PC-3 (cell line): ENCODE data around the gene KIAA0513. TPM values are rescaled to one million over a fixed set of nuclear protein-coding genes. Genes with fewer than 3 reads are reported as not detected.

Experiments used
- ATAC-seq: fragments of 200-7000 bp; cut with Tn5 transposase; 2 replicates; pipeline ENCODE4 v1.9.1; 2020; ENCODE audit warnings: mild to moderate bottlenecking, moderate library complexity
- BruUV-seq: library from RNA; stranded (reverse); fragments of 400-500 nt; replicated peaks from 2 replicates; lab custom pipeline; 2021; lab: Mats Ljungman, UMichigan
- CTCF ChIA-PET: fragments of 300-600 bp; sonication (Branson Sonifier 250); formaldehyde crosslinking; loops from one replicate; lab custom pipeline; 2022; ENCODE audit warnings: antibody characterized with exemption; lab: Charles Lee
- POLR2A ChIA-PET: fragments of 300-600 bp; sonication (Branson Sonifier 250); formaldehyde crosslinking; loops from one replicate; lab custom pipeline; 2022; ENCODE audit warnings: antibody characterized with exemption; ENCODE audit not compliant: unreplicated experiment; lab: Charles Lee
- DNase-seq: peaks from one replicate; pipeline ENCODE4 v3.0.0-alpha.2; 2015
- H2AFZ ChIP-seq: fragments of 300-600 bp; sonication (generic); 2 replicates; pipeline ENCODE4 v1.6.0; 2016; ENCODE audit warnings: antibody characterized with exemption, low read length
- H3F3A ChIP-seq: fragments of 300-600 bp; sonication (generic); one replicate; pipeline ENCODE4 v1.6.0; 2017; ENCODE audit warnings: antibody characterized with exemption, low read length, control low read depth, mild to moderate bottlenecking; ENCODE audit not compliant: unreplicated experiment
- H3K27ac ChIP-seq: fragments of 300-600 bp; sonication (generic); 2 replicates; pipeline ENCODE4 v1.5.1; 2016; ENCODE audit warnings: mild to moderate bottlenecking, low read length
- H3K27me3 ChIP-seq: fragments of 300-600 bp; sonication (generic); 2 replicates; pipeline ENCODE4 v1.6.1; 2016; ENCODE audit warnings: low read length, mixed read lengths
- H3K36me3 ChIP-seq: fragments of 300-600 bp; sonication (generic); 2 replicates; pipeline ENCODE4 v1.6.1; 2016; ENCODE audit warnings: low read depth, mixed run types, low read length, mixed read lengths
- H3K4me1 ChIP-seq: fragments of 300-600 bp; sonication (generic); 2 replicates; pipeline ENCODE4 v1.5.1; 2016; ENCODE audit warnings: low read length; ENCODE audit not compliant: insufficient read depth
- H3K4me2 ChIP-seq: fragments of 300-600 bp; sonication (generic); 2 replicates; pipeline ENCODE4 v1.6.0; 2016; ENCODE audit warnings: low read length
- H3K4me3 ChIP-seq: fragments of 300-600 bp; sonication (generic); 2 replicates; pipeline ENCODE4 v1.5.1; 2016; ENCODE audit warnings: mild to moderate bottlenecking, low read length, mixed read lengths
- H3K79me2 ChIP-seq: fragments of 300-600 bp; sonication (generic); 2 replicates; pipeline ENCODE4 v1.6.1; 2017; ENCODE audit warnings: low read length, mixed read lengths
- H3K9ac ChIP-seq: fragments of 300-600 bp; sonication (generic); 2 replicates; pipeline ENCODE4 v1.6.0; 2016; ENCODE audit warnings: mild to moderate bottlenecking, low read length
- H3K9me2 ChIP-seq: fragments of 300-600 bp; sonication (generic); replicated peaks from 2 replicates; pipeline ENCODE4 v1.6.1; 2016; ENCODE audit warnings: mixed run types, low read length, mixed read lengths
- H3K9me3 ChIP-seq: fragments of 300-600 bp; sonication (generic); 2 replicates; pipeline ENCODE4 v1.6.1; 2016; ENCODE audit warnings: low read length, mixed read lengths
- H4K20me1 ChIP-seq: fragments of 300-600 bp; sonication (generic); 2 replicates; pipeline ENCODE4 v1.6.1; 2016; ENCODE audit warnings: low read length, mixed read lengths
- EZH2 ChIP-seq: fragments of 300-600 bp; sonication (generic); IDR thresholded peaks from one replicate; pipeline ENCODE4 v1.6.1; 2017; ENCODE audit warnings: antibody characterized with exemption, mild to moderate bottlenecking, low read length; ENCODE audit not compliant: unreplicated experiment
- EZH2phosphoT487 ChIP-seq: fragments of 300-600 bp; sonication (generic); IDR thresholded peaks from 2 replicates; pipeline ENCODE4 v1.6.1; 2018; ENCODE audit warnings: mild to moderate bottlenecking, antibody characterized with exemption, low read length, borderline replicate concordance
- intact Hi-C: fragments of 100-400 bp; cut with micrococcal nuclease; formaldehyde crosslinking; loops from 2 replicates; pipeline ENCODE4 v1.9.0; 2023
- total RNA-seq: library from RNA; depleted of rRNA; stranded (reverse); fragments of >200 nt; gene quantifications from 2 replicates; pipeline ENCODE4 v1.2.3, GENCODE V29; 2014
- TF ChIP-seq, protein P1 (sequence below): fragments of 300-600 bp; sonication (generic); conservative IDR thresholded peaks from 2 replicates; pipeline ENCODE4 v1.5.1; 2017; ENCODE audit warnings: antibody characterized with exemption, low read depth, mild to moderate bottlenecking, low read length

KIAA0513 gene
- total RNA-seq, 1 experiment from 2014 or later: 7.8 TPM

DNA sequence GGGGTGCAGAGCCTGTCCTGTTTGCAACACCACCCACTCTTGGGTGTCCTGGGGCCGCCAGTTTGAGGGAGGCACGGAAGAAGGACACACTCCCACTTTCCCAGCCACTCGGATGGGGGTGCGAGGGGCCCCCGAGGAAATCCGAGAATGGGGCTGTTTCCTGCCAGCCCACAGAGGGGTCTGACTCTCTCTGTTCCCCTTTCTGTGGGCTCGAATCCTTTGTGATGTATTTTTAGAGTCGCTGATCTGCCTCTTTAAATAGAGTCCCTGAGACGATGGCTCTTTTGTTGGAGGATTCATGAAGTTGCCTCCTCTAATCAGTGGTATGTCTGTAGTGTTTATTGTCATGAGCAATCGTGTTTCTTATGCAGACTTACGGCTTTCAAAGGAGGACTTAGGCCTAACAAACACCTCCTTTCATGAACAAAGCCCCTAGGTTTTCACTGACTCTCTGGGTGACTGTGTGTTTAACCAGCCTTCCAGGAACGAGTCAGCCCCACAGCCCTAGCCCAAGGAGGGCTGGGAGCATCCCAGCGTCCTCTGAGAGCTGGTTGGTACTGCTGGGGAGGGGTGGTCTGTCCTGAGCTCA, 55.5 kb downstream of the KIAA0513 start:
- ChIA-PET CTCF (interaction anchor here (0.6 to 0.7 kb wide), 2 partner anchors 29 to 114 kb away, joined by 4 to 7 read pairs; partner anchors contain the start of gene CIBAR2), POLR2A (no interaction called here)
- Histone ChIP-seq H3K27me3 (no peaks in the 10 kb centered on the region), H3K9me2 (no peaks in the 10 kb centered on the region), H3K36me3 (no peaks in the 10 kb centered on the region), H3K27ac (no peak overlapping the region), H3K4me1 (no peaks in the 10 kb centered on the region), H4K20me1 (no peaks in the 10 kb centered on the region), H3K9ac (no peak overlapping the region), H3K79me2 (no peaks in the 10 kb centered on the region), H3K4me2 (no peak overlapping the region), H3K9me3 (no peaks in the 10 kb centered on the region), H3F3A (no peaks in the 10 kb centered on the region), H3K4me3 (no peak overlapping the region), H2AFZ (no peak overlapping the region)
- no peak for ATAC-seq
- intact Hi-C loops: loop anchor here (10.0 kb wide), 1 partner anchor 88 kb away; no protein-coding TSS in a partner anchor
- no peak for DNase-seq
- TF ChIP-seq, protein P1, sequence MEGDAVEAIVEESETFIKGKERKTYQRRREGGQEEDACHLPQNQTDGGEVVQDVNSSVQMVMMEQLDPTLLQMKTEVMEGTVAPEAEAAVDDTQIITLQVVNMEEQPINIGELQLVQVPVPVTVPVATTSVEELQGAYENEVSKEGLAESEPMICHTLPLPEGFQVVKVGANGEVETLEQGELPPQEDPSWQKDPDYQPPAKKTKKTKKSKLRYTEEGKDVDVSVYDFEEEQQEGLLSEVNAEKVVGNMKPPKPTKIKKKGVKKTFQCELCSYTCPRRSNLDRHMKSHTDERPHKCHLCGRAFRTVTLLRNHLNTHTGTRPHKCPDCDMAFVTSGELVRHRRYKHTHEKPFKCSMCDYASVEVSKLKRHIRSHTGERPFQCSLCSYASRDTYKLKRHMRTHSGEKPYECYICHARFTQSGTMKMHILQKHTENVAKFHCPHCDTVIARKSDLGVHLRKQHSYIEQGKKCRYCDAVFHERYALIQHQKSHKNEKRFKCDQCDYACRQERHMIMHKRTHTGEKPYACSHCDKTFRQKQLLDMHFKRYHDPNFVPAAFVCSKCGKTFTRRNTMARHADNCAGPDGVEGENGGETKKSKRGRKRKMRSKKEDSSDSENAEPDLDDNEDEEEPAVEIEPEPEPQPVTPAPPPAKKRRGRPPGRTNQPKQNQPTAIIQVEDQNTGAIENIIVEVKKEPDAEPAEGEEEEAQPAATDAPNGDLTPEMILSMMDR: no peak
- TF ChIP-seq EZH2phosphoT487 (no peak), EZH2 (no peak)
- BruUV-seq: no TSS peak

DNA sequence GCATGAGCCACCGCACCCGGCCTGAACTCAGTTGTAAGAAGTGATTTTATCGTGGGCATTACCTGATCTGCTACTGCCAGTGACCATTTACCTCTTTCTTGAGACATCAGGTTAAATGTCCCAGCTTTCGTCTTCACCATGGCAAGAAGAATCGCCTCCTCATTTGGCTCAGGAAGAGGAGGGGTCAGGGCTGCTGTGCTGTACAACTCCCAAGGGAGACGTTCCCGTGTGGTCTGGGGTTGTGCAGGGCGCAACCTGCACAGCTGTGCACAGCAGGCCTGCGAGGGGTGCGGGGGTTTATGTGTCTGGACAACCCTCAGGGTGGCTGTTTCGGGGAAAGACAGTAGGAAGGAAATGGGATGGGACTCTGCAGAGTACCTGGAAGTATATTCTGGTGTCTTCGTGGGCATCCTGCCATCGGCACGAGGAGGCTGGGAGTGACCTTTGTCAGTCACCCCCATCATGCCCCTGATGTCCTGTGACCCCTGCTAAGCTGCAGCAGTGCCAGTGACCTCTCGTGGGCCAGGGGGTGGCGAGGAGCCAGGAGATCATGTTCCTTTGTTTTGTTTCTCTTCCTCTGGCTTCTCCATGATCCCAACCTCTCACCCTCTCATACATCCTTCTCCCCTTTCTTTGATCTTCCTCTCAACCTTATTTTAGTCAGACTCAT, 57.4 kb downstream of the KIAA0513 start:
- TF ChIP-seq EZH2phosphoT487 (no peak), EZH2 (no peak)
- TF ChIP-seq, protein P1: no peak
- H3K4me2 ChIP-seq: no peak overlapping the region
- no peaks in the 10 kb centered on the region for H3K9me2 ChIP-seq
- no TSS peak for BruUV-seq
- no peak for DNase-seq
- H3K36me3 ChIP-seq: no peaks in the 10 kb centered on the region
- H3F3A ChIP-seq: no peaks in the 10 kb centered on the region
- CTCF ChIA-PET: no interaction called here
- ATAC-seq: no peak
- H3K9ac ChIP-seq: no peak overlapping the region
- no peak overlapping the region for H2AFZ ChIP-seq
- H3K27me3 ChIP-seq: no peaks in the 10 kb centered on the region
- no peaks in the 10 kb centered on the region for H3K9me3 ChIP-seq
- no peak overlapping the region for H3K27ac ChIP-seq
- no peaks in the 10 kb centered on the region for H4K20me1 ChIP-seq
- POLR2A ChIA-PET: no interaction called here
- H3K79me2 ChIP-seq: no peaks in the 10 kb centered on the region
- intact Hi-C loops: loop anchor here (5.0 to 10.0 kb wide), 2 partner anchors 73 to 90 kb away; partner anchors contain the start of gene ZDHHC7
- H3K4me1 ChIP-seq: no peaks in the 10 kb centered on the region
- H3K4me3 ChIP-seq: no peak overlapping the region

- Histone ChIP-seq H3K36me3 (no peaks in the 10 kb centered on the region), H3K27ac (no peak overlapping the region), H3K9ac (no peak overlapping the region), H3K79me2 (no peaks in the 10 kb centered on the region), H3K27me3 (no peaks in the 10 kb centered on the region), H2AFZ (no peak overlapping the region), H3K9me3 (no peaks in the 10 kb centered on the region), H3K9me2 (no peaks in the 10 kb centered on the region), H3K4me1 (no peaks in the 10 kb centered on the region), H3K4me3 (no peak overlapping the region), H4K20me1 (no peaks in the 10 kb centered on the region), H3F3A (no peaks in the 10 kb centered on the region), H3K4me2 (no peak overlapping the region)
- ChIA-PET POLR2A (no interaction called here), CTCF (interaction anchor here (1.1 kb wide), 1 partner anchor 30 kb away, joined by 5 read pairs; no protein-coding TSS in a partner anchor)
- no TSS peak for BruUV-seq
- ATAC-seq: no peak
- no peak for DNase-seq
- intact Hi-C loops: loop anchor here (1.0 to 10.0 kb wide), 4 partner anchors 56 to 161 kb away; partner anchors contain the start of gene ZDHHC7
- TF ChIP-seq EZH2phosphoT487 (no peak), EZH2 (no peak)
- TF ChIP-seq, protein P1: no peak
These were observed 58.1 kb downstream of the KIAA0513 start for GRCh38 chr16:85085721-85086120.
